HG03066 (cell line): Measurements from ENCODE around the gene SYCP1.
"Not testable (repeated sequence)": the region's sequence is repeated elsewhere in the genome, so short reads cannot be mapped to it uniquely, and the experiment has no call there.

Experiments used
- ATAC-seq: cut with Tn5 transposase; IDR thresholded peaks from one replicate; pipeline ENCODE4 v1.9.1; 2021; ENCODE audit warnings: low read depth; ENCODE audit not compliant: unreplicated experiment

SYCP1 gene, protein sequence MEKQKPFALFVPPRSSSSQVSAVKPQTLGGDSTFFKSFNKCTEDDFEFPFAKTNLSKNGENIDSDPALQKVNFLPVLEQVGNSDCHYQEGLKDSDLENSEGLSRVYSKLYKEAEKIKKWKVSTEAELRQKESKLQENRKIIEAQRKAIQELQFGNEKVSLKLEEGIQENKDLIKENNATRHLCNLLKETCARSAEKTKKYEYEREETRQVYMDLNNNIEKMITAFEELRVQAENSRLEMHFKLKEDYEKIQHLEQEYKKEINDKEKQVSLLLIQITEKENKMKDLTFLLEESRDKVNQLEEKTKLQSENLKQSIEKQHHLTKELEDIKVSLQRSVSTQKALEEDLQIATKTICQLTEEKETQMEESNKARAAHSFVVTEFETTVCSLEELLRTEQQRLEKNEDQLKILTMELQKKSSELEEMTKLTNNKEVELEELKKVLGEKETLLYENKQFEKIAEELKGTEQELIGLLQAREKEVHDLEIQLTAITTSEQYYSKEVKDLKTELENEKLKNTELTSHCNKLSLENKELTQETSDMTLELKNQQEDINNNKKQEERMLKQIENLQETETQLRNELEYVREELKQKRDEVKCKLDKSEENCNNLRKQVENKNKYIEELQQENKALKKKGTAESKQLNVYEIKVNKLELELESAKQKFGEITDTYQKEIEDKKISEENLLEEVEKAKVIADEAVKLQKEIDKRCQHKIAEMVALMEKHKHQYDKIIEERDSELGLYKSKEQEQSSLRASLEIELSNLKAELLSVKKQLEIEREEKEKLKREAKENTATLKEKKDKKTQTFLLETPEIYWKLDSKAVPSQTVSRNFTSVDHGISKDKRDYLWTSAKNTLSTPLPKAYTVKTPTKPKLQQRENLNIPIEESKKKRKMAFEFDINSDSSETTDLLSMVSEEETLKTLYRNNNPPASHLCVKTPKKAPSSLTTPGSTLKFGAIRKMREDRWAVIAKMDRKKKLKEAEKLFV

DNA sequence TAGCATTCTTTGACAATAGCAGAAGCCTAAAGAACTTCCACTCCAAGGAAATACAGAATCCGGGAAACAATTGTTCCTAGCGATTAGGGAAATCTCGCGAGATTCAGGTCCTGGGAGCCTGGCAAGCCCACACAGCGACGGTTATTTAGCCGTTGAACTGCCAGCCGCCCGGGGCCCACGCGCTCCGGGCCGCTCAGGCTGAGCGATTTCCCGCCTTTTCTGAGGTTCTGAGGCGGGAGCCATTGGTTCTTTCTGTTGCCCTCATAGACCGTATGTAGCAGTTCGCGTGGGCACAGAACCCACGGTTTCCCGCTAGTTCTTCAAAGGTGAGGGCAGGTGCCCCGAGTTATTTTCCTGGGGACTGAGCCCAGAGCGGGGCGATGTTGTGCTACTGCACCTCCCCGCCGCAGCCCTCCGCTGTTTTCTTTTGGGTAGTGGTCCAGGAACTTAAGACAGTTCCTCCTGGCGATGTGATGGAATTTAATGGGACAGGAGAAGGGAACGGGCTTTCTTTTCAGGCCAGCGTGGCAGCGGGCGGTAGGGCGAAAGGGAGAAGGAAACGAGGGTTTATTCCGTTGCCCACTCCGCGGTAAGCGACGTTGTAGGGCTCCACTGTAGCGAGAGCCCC lies at the start of gene SYCP1:
TSS of gene SYCP1 (plus strand) at position 171 of the 628 bp plus-strand sequence. CDS start 602 bp downstream, outside the sequence.
- ATAC-seq: no peak

DNA sequence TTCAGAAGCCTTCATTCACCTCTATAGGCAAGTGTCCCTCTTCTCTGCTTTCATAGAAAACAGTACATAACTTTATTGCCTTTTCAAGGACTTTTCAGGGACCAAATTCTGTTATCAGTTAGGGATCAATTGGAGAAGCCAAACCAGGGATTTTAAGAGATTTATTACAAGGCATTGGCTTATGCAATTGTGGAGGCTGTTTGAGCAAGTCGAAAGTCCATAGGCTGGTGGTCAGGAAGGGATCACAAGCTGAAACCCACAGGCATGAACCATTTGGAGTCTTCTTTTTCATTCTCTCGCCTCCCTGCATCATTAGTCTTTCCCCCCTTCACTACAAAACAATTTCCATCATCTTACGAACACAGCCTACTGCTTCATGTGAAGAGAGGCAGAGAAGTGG lies 34.8 kb upstream of the SYCP1 start:
- no peak for ATAC-seq

GRCh38 chr1:114820392-114820791 lies 34.3 kb upstream of the SYCP1 start:
- ATAC-seq: no peak

DNA sequence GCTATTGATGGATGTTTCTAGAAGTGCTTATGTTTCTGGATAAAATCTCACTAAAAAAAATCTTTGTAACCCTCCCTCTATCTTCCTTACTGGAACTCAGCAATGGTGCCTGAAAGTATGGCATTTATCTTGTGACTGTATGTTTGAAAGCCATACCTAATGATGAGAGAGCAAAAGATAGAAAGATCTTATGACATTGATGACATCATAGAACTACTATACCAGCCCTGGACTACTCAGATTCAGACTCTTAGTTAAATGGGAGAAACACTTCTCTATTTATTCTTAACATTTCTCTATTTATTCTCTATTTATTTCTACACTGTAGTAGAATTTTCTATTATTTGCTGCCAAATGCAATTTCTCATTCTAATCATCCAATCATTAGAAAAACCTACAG lies 32.7 kb upstream of the SYCP1 start:
- no peak for ATAC-seq

GRCh38 chr1:114828251-114828650 lies 26.4 kb upstream of the SYCP1 start:
- ATAC-seq: no peak

- ATAC-seq: not testable (repeated sequence)
These were observed 24.6 kb upstream of the SYCP1 start for GRCh38 chr1:114830075-114830474.

- no peak for ATAC-seq
These were observed 23.2 kb upstream of the SYCP1 start for GRCh38 chr1:114831276-114831994.

DNA sequence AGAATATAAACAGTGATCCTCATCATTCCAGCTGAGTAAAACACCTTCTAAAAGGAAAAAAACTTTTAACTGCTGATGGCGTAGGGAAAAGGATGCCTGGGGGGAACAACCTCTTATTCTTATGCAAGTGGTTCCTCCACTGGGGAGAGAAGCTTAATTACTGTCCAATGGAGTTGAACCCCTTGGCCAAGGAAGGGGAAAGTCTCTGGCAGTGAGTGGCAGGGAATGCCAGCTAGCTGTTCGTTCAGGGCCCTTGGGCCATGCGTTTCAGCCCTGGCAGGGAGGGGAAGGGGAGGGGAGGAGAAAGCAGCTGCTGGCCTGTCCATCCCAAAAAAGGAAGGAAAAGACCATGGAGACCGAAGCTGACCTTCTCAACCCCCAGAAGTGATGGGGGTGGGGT lies 22.6 kb upstream of the SYCP1 start:
- no peak for ATAC-seq

DNA sequence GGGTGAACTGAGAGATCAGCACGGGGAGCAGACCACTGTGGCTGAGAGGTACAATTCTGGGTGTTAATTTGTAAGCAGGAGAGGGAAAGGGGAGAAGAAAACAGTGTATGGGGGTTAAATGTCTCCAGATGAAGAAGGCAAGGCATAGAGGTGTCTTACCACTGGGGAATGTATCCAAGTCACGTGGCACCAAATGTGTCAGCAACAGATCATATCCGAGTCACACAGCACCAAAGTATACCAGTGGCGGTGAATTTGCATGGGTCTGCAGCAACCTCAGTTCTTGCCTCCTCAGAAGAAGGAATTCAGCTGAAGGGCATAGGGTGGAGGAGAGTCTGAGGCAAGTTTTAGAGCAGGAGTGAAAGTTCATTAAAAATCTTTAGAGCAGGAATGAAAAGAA lies 21.2 kb upstream of the SYCP1 start:
- no peak for ATAC-seq

DNA sequence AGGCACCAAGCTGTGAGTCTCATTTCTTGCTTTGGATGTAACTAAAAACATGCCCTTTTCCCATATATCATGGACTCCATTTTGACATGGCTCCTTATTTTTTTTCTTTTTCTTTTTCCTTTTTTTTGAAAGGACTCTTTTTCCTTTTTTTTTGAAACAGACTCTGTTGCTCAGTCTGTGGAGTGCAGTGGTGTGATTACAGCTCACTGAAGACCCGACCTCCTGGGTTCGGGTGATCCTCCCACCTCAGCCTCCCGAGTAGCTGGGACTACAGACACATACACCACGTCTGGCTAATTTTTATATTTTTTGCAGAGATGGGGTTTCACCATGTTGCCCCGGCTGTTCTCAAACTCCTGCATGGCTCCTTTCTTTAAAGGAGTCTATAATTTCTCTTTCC lies 10.4 kb upstream of the SYCP1 start:
- ATAC-seq: no peak

- ATAC-seq: no peak
These were observed 1.1 kb upstream of the SYCP1 start for GRCh38 chr1:114853584-114853983.

DNA sequence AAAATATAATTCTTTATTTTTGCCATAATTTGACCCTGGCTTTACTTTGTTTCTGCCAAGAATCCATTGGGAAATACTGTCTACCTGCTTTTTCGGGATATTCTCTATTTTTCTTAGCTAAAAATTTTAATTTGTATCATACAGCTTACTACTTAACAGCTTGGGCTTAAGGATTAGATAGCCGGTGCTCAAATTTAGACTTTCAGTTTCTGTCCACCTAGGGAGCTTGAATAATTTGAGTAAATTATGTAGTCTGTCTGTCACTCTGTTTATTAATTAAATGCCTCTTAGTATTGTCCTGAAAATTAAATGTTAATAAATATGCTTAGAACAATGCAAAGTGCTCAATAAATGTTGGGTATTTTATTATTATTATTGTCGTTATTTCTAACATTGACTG lies 6.7 kb downstream of the SYCP1 start:
- no peak for ATAC-seq

GRCh38 chr1:114892194-114892918 lies 37.7 kb downstream of the SYCP1 start:
- ATAC-seq: no peak

- ATAC-seq: no peak
These were observed 42.1 kb downstream of the SYCP1 start for GRCh38 chr1:114896795-114897194.

- ATAC-seq: no peak
These were observed 47.2 kb downstream of the SYCP1 start for GRCh38 chr1:114901814-114902213.

- no peak for ATAC-seq
These were observed 47.7 kb downstream of the SYCP1 start for GRCh38 chr1:114902343-114902742.

DNA sequence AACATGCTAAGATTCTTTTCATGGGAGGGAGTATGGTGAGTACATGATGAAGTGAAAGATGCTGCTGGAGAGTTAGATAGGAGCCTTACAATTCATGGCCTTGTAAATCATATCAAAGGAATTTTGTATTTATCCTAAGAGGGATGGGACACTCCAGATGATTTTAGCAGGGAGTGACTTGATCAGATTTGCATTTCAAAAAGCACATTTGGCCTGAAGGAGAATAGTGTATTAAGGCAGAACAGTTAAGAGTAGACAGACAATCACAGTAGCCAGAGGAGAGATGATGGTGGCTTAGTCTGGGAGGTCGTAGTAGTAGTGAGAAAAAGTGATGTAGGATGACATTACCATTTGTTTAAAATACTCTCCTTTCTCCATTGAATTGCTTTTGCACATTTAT lies 48.8 kb downstream of the SYCP1 start:
- ATAC-seq: no peak

- ATAC-seq: not testable (repeated sequence)
These were observed 61.1 kb downstream of the SYCP1 start for GRCh38 chr1:114915720-114916119.

DNA sequence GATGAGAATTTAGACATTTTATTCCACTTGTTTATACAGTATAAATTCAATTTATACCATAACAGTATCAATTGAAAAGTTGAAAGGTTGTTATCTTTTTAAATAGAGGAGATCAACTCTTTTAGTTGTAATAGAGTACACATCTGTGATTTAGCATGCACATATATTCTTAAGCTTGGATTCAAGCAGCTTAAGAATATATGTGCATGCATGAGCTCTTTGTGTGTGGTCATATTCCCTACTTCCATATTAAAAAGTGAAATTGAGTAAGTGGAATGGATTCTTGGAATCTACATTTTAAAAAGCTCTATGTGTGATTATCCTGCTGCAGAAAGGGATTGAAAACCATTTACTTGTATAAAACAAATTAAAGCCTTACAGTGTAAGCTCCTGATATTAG lies 71.9 kb downstream of the SYCP1 start:
- no peak for ATAC-seq

DNA sequence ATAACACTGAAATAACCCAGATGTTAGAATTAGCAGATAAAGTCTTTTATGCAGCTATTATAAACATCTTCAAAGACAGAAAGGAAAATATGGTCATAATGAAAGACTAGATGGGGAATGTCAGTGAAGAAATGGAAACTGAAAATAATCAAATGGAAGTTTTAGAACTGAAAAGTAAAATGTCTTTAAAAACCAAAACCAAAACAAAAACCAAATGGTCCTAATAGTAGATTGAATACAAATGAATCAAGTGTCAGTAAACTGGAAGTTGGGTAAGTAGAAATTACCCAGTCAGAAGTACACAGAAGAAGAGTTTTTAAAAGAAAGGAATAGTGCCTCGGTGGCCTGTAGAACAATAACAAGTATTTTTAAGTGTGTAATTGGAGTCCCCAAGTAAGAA lies 72.7 kb downstream of the SYCP1 start:
- no peak for ATAC-seq
